Right cardiac atrium (tissue), 5 donors: ENCODE data around the gene PSTPIP1. TPM values are rescaled to one million over a fixed set of nuclear protein-coding genes. Genes with fewer than 3 reads are reported as not detected.
"Not testable (repeated sequence)": the region's sequence is repeated elsewhere in the genome, so short reads cannot be mapped to it uniquely, and the experiment has no call there.

Experiments used
- ATAC-seq, 2 donors: fragments of 200-7000 bp; cut with Tn5 transposase; one replicate each; pipeline versions ENCODE4 v1.8.0 to v1.9.1; 2020; ENCODE audit warnings: moderate library complexity in 2 of 2, mild to moderate bottlenecking in 1 of 2
- DNase-seq, 3 donors: peaks; one replicate each; pipeline ENCODE4 v3.0.0-alpha.2; 2020
- H3K27ac ChIP-seq: one replicate; pipeline ENCODE4 v1.5.1; 2013; ENCODE audit warnings: mild to moderate bottlenecking, low read length, control low read depth, moderate library complexity
- H3K27me3 ChIP-seq: one replicate; pipeline ENCODE4 v1.6.1; 2013; ENCODE audit not compliant: control insufficient read depth, insufficient read depth
- H3K4me1 ChIP-seq: one replicate; pipeline ENCODE4 v1.6.1; 2013; ENCODE audit warnings: low read length; ENCODE audit not compliant: control insufficient read depth, insufficient read depth
- H3K4me3 ChIP-seq: one replicate; pipeline ENCODE4 v1.5.1; 2013; ENCODE audit warnings: low read length, control low read depth
- H3K9me3 ChIP-seq: one replicate; pipeline ENCODE4 v1.6.1; 2013; ENCODE audit warnings: low read length; ENCODE audit not compliant: control insufficient read depth
- WGBS: extraction: QIAGEN DNeasy Blood & Tissue Kit; methylation state at CpG from one replicate; pipeline ENCODE4 v1.1.7; 2013; 5-methylcytosine and 5-hydroxymethylcytosine counted together
- intact Hi-C, 4 donors: fragments of 100-400 bp; cut with DNase I; formaldehyde crosslinking; loops; one replicate each; pipeline versions ENCODE4 v1.11.0 to v1.14.0; 2022 to 2023
- polyA plus RNA-seq: library from polyadenylated mRNA; stranded (reverse); fragments of 200-250 nt; gene quantifications from one replicate; pipeline ENCODE4 v1.2.3, GENCODE V29; 2013
- total RNA-seq, 4 donors: library from RNA; stranded (reverse); fragmentation: NEBNext Ultra II Directional; extraction: Animal tissue kit (Norgen Biotek cat#: 25700); gene quantifications; one replicate each; pipeline ENCODE4 v1.2.1, GENCODE V29; 2021
- donor health status: healthy with polysubstance abuse.
- donor health status: DM: no; HTN: yes; CAD: no.
- donor health status: DM: no; HTN: no; CAD: no.
- donor health status: DM: no; HTN: yes; CAD: no; lungs with severe emphysema.
- donor health status: DM: yes; HTN: yes; CAD: no.

The PSTPIP1 gene
- total and polyA plus RNA-seq, 5 donors = 1.9 to 6.0 (median 5.0) TPM

- ATAC-seq, H3K27me3 ChIP-seq, H3K4me1 ChIP-seq, intact Hi-C loops, H3K4me3 ChIP-seq, DNase-seq, H3K9me3 ChIP-seq, H3K27ac ChIP-seq: not testable (repeated sequence)
- WGBS = 76% methylated on average over 7 of the region's 7 CpGs
Measured at GRCh38 chr15:76966051-76966450, 28.9 kb upstream of the PSTPIP1 start.

GRCh38 chr15:76967067-76967466, 27.9 kb upstream of the PSTPIP1 start:
- Histone ChIP-seq H3K27ac (no peak overlapping the region), H3K4me1 (no peaks in the 10 kb centered on the region), H3K27me3 (no peaks in the 10 kb centered on the region), H3K4me3 (no peak overlapping the region), H3K9me3 (no peaks in the 10 kb centered on the region)
- peak; percentile 22 to 34 for ATAC-seq
- 36% methylated on average over 4 of the region's 4 CpGs for WGBS
- intact Hi-C loops = no loop called here
- no peak for DNase-seq

GRCh38 chr15:76968306-76968705, 26.6 kb upstream of the PSTPIP1 start:
- no peaks in the 10 kb centered on the region for H3K4me1 ChIP-seq
- 95% methylated on average over 1 of the region's 1 CpG for WGBS
- intact Hi-C loops = no loop called here
- H3K27me3 ChIP-seq = no peaks in the 10 kb centered on the region
- DNase-seq (no peak), ATAC-seq (no peak)
- no peak overlapping the region for H3K4me3 ChIP-seq
- H3K27ac ChIP-seq = no peak overlapping the region
- no peaks in the 10 kb centered on the region for H3K9me3 ChIP-seq

- H3K9me3 ChIP-seq = no peaks in the 10 kb centered on the region
- no peaks in the 10 kb centered on the region for H3K4me1 ChIP-seq
- intact Hi-C loops = no loop called here
- peak overlapping the region; percentile 26 for H3K4me3 ChIP-seq
- H3K27me3 ChIP-seq = no peaks in the 10 kb centered on the region
- 24% methylated on average over 21 of the region's 21 CpGs for WGBS
- H3K27ac ChIP-seq = peak overlapping the region; percentile 29
- ATAC-seq (peak; percentile 87 to 93), DNase-seq (peak; percentile 70 to 82 (median 78))
Measured at GRCh38 chr15:76972389-76973361, 22.3 kb upstream of the PSTPIP1 start.

GRCh38 chr15:76973362-76973743, 21.6 kb upstream of the PSTPIP1 start:
- intact Hi-C loops = no loop called here

GRCh38 chr15:76973906-76974305, 21.0 kb upstream of the PSTPIP1 start:
- intact Hi-C loops = no loop called here
- 92% methylated on average over 2 of the region's 2 CpGs for WGBS
- H3K4me3 ChIP-seq = no peak overlapping the region
- H3K4me1 ChIP-seq = no peaks in the 10 kb centered on the region
- no peak overlapping the region for H3K27ac ChIP-seq
- ATAC-seq = peak in 1 of 2 donors; percentile 14
- DNase-seq = no peak
- H3K27me3 ChIP-seq = no peaks in the 10 kb centered on the region
- no peaks in the 10 kb centered on the region for H3K9me3 ChIP-seq

More at GRCh38 chr15:76973362-76973743, 21.6 kb upstream of the PSTPIP1 start:
- no peaks in the 10 kb centered on the region for H3K27me3 ChIP-seq
- no peaks in the 10 kb centered on the region for H3K9me3 ChIP-seq
- H3K4me1 ChIP-seq = no peaks in the 10 kb centered on the region
- H3K4me3 ChIP-seq = no peak overlapping the region
- no peak overlapping the region for H3K27ac ChIP-seq
- peak; percentile 47 to 79 (median 75) for DNase-seq
- 33% methylated on average over 4 of the region's 4 CpGs for WGBS
- ATAC-seq = peak; percentile 36 to 71

GRCh38 chr15:76974456-76975036, 20.4 kb upstream of the PSTPIP1 start:
- Histone ChIP-seq H3K27me3 (no peaks in the 10 kb centered on the region), H3K9me3 (no peaks in the 10 kb centered on the region), H3K27ac (no peak overlapping the region), H3K4me1 (no peaks in the 10 kb centered on the region), H3K4me3 (no peak overlapping the region)
- DNase-seq = no peak
- intact Hi-C loops = no loop called here
- ATAC-seq = no peak
- WGBS = 61% methylated on average over 4 of the region's 4 CpGs

GRCh38 chr15:76976141-76976540, 18.8 kb upstream of the PSTPIP1 start:
- no peak overlapping the region for H3K27ac ChIP-seq

GRCh38 chr15:76976572-76977270, 18.2 kb upstream of the PSTPIP1 start:
- no peaks in the 10 kb centered on the region for H3K27me3 ChIP-seq
- H3K27ac ChIP-seq = no peak overlapping the region

More at GRCh38 chr15:76976141-76976540, 18.8 kb upstream of the PSTPIP1 start:
- 89% methylated on average over 1 of the region's 1 CpG for WGBS
- H3K27me3 ChIP-seq = no peaks in the 10 kb centered on the region
- no peaks in the 10 kb centered on the region for H3K4me1 ChIP-seq
- intact Hi-C loops = no loop called here
- no peak for ATAC-seq
- DNase-seq = no peak
- no peak overlapping the region for H3K4me3 ChIP-seq
- no peaks in the 10 kb centered on the region for H3K9me3 ChIP-seq

GRCh38 chr15:76978522-76979330, 16.2 kb upstream of the PSTPIP1 start:
- Histone ChIP-seq H3K4me3 (no peak overlapping the region), H3K4me1 (no peaks in the 10 kb centered on the region), H3K27me3 (no peaks in the 10 kb centered on the region), H3K9me3 (no peaks in the 10 kb centered on the region), H3K27ac (no peak overlapping the region)
- WGBS = 96% methylated on average over 18 of the region's 18 CpGs
- DNase-seq (no peak), ATAC-seq (no peak)
- intact Hi-C loops = no loop called here

More at GRCh38 chr15:76976572-76977270, 18.2 kb upstream of the PSTPIP1 start:
- no peaks in the 10 kb centered on the region for H3K4me1 ChIP-seq
- intact Hi-C loops = no loop called here
- DNase-seq (no peak), ATAC-seq (no peak)
- no peaks in the 10 kb centered on the region for H3K9me3 ChIP-seq
- 92% methylated on average over 5 of the region's 5 CpGs for WGBS
- no peak overlapping the region for H3K4me3 ChIP-seq
